HG03108 (cell line): ENCODE data around the gene CATSPER3.

ENCODE experiments used
- ATAC-seq: cut with Tn5 transposase; IDR thresholded peaks from one replicate; pipeline ENCODE4 v1.9.1; 2021; ENCODE audit warnings: moderate library complexity; ENCODE audit not compliant: unreplicated experiment

The CATSPER3 gene

GRCh38 chr5:135010502-135011354 lies 43.0 kb downstream of the CATSPER3 start:
- ATAC-seq, result no peak

GRCh38 chr5:135011355-135012032 lies 43.8 kb downstream of the CATSPER3 start:
- ATAC-seq, result no peak

- no peak for ATAC-seq
These were observed 44.4 kb downstream of the CATSPER3 start for GRCh38 chr5:135012033-135012588.

GRCh38 chr5:135012951-135013391 lies 45.3 kb downstream of the CATSPER3 start:
- ATAC-seq, result no peak

GRCh38 chr5:135013445-135013844 lies 45.7 kb downstream of the CATSPER3 start:
- ATAC-seq, result no peak

GRCh38 chr5:135013947-135014570 lies 46.4 kb downstream of the CATSPER3 start:
- no peak for ATAC-seq

- no peak for ATAC-seq
These were observed 48.2 kb downstream of the CATSPER3 start for GRCh38 chr5:135015942-135016341.

- no peak for ATAC-seq
These were observed 49.2 kb downstream of the CATSPER3 start for GRCh38 chr5:135016861-135017290.

GRCh38 chr5:135018457-135018856 lies 50.8 kb downstream of the CATSPER3 start:
- ATAC-seq, result no peak

GRCh38 chr5:135019314-135019713 lies 51.6 kb downstream of the CATSPER3 start:
- no peak for ATAC-seq

GRCh38 chr5:135020111-135020895 lies 52.6 kb downstream of the CATSPER3 start:
- ATAC-seq, result no peak

GRCh38 chr5:135024956-135025729 lies 57.4 kb downstream of the CATSPER3 start:
- no peak for ATAC-seq

GRCh38 chr5:135025730-135026644 lies 58.3 kb downstream of the CATSPER3 start:
- no peak for ATAC-seq

- ATAC-seq, result no peak
These were observed 59.0 kb downstream of the CATSPER3 start for GRCh38 chr5:135026645-135027265.

GRCh38 chr5:135027266-135027696 lies 59.6 kb downstream of the CATSPER3 start:
- ATAC-seq, result no peak

- no peak for ATAC-seq
These were observed 60.2 kb downstream of the CATSPER3 start for GRCh38 chr5:135027697-135028615.

- no peak for ATAC-seq
These were observed 61.2 kb downstream of the CATSPER3 start for GRCh38 chr5:135028791-135029476.
